Measurements from ENCODE around the gene MEGF6.

- TF ChIP-seq POLR2A (IDR thresholded peaks at IDR 0.05): no peak
- TF ChIP-seq CTCF (IDR thresholded peaks at IDR 0.05): no peak
- no peak for TF ChIP-seq POLR2AphosphoS5 (IDR thresholded peaks at IDR 0.05)
Observed at GRCh38 chr1:3581296-3582036, 29.8 kb downstream of the MEGF6 start.
